Measurements from ENCODE around the gene SLC27A3.
"Not testable (repeated sequence)": the region's sequence is repeated elsewhere in the genome, so short reads cannot be mapped to it uniquely, and the experiment has no call there.

The SLC27A3 gene

GRCh38 chr1:153778824-153779519 is 3.8 kb downstream of the SLC27A3 start:
- Histone ChIP-seq H3K27ac (ENCODE audit: low read length) (no peak overlapping the region), H3K9me3 (replicated peaks; ENCODE audit: insufficient read depth, low read length) (no peaks in the 10 kb centered on the region), H3K9ac (ENCODE audit: low read length) (no peak overlapping the region)

GRCh38 chr1:153779781-153780541 is 4.8 kb downstream of the SLC27A3 start:
- TF ChIP-seq CTCF (IDR thresholded peaks at IDR 0.05; ENCODE audit: low read length) (0 out of 2 replicates have a peak, but pooled peaks have one; percentile 2), EZH2phosphoT487 (IDR thresholded peaks at IDR 0.05; ENCODE audit: low read length) (no peak)
- H3K4me2 ChIP-seq (ENCODE audit: low read depth, low read length), result no peak overlapping the region
- peaks cover 18% of the 10 kb centered on the region for H3K4me1 ChIP-seq (ENCODE audit: low read length)
- H3K27me3 ChIP-seq (replicated peaks; ENCODE audit: insufficient read depth, low read length), result no peaks in the 10 kb centered on the region
- H3K27ac ChIP-seq (ENCODE audit: low read length), result no peak overlapping the region
- H3F3A ChIP-seq (ENCODE audit: insufficient read depth, low read length), result peaks cover 12% of the 10 kb centered on the region
- no peaks in the 10 kb centered on the region for H3K9me3 ChIP-seq (replicated peaks; ENCODE audit: insufficient read depth, low read length)
- H4K20me1 ChIP-seq (ENCODE audit: insufficient read depth, low read length), result no peaks in the 10 kb centered on the region
- no peak overlapping the region for H2AFZ ChIP-seq (ENCODE audit: low read length)
- H3K9ac ChIP-seq (ENCODE audit: low read length), result no peak overlapping the region
- no peaks in the 10 kb centered on the region for H3K36me3 ChIP-seq (replicated peaks; ENCODE audit: insufficient read depth, low read length)
- H3K79me2 ChIP-seq (ENCODE audit: low read length), result no peaks in the 10 kb centered on the region
- peak; percentile 22 for DNase-seq
- no peak overlapping the region for H3K4me3 ChIP-seq (ENCODE audit: low read length)
- H3K9me2 ChIP-seq (replicated peaks; ENCODE audit: insufficient read depth, low read length), result no peaks in the 10 kb centered on the region

More at GRCh38 chr1:153778824-153779519, 3.8 kb downstream of the SLC27A3 start:
- no peak for DNase-seq
- H3K4me3 ChIP-seq (ENCODE audit: low read length), result no peak overlapping the region
- no peaks in the 10 kb centered on the region for H3K9me2 ChIP-seq (replicated peaks; ENCODE audit: insufficient read depth, low read length)
- H3K36me3 ChIP-seq (replicated peaks; ENCODE audit: insufficient read depth, low read length), result no peaks in the 10 kb centered on the region
- peaks cover 18% of the 10 kb centered on the region for H3F3A ChIP-seq (ENCODE audit: insufficient read depth, low read length)
- no peak overlapping the region for H3K4me2 ChIP-seq (ENCODE audit: low read depth, low read length)
- no peaks in the 10 kb centered on the region for H3K27me3 ChIP-seq (replicated peaks; ENCODE audit: insufficient read depth, low read length)
- no peaks in the 10 kb centered on the region for H3K79me2 ChIP-seq (ENCODE audit: low read length)
- H2AFZ ChIP-seq (ENCODE audit: low read length), result no peak overlapping the region
- H4K20me1 ChIP-seq (ENCODE audit: insufficient read depth, low read length), result no peaks in the 10 kb centered on the region
- TF ChIP-seq CTCF (IDR thresholded peaks at IDR 0.05; ENCODE audit: low read length) (no peak), EZH2phosphoT487 (IDR thresholded peaks at IDR 0.05; ENCODE audit: low read length) (no peak), EZH2 (optimal IDR thresholded peaks at IDR 0.05; ENCODE audit: low read depth, low read length) (no peak)
- peaks cover 18% of the 10 kb centered on the region for H3K4me1 ChIP-seq (ENCODE audit: low read length)

DNA sequence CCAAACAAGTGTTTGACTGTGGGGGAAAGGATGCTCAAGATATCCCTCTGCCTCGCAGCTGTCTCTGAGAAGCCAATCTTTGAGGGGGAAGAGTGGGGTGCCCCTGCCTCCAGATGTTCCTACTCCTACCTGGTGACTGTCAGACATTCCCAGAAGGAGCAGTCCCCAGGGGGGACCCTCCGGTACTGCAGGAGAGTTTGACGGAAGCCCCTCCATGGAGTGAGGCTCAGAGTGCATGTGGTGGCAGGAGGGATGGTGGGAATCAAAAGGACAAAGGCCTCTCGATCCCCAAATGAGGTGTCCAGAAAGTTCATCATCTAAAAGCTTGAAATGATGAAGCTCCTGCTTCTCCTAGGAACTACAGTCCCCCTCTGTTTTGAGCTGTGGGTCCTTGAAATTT is 5.3 kb downstream of the SLC27A3 start:
- no peaks in the 10 kb centered on the region for H4K20me1 ChIP-seq (ENCODE audit: insufficient read depth, low read length)
- H3K4me3 ChIP-seq (ENCODE audit: low read length), result no peak overlapping the region
- H3K27ac ChIP-seq (ENCODE audit: low read length), result no peak overlapping the region
- H3K4me2 ChIP-seq (ENCODE audit: low read depth, low read length), result no peak overlapping the region
- no peaks in the 10 kb centered on the region for H3K79me2 ChIP-seq (ENCODE audit: low read length)
- H3F3A ChIP-seq (ENCODE audit: insufficient read depth, low read length), result peaks cover 12% of the 10 kb centered on the region
- no peak for TF ChIP-seq EZH2 (optimal IDR thresholded peaks at IDR 0.05; ENCODE audit: low read depth, low read length)
- TF ChIP-seq EZH2phosphoT487 (IDR thresholded peaks at IDR 0.05; ENCODE audit: low read length), result no peak
- no peak for TF ChIP-seq CTCF (IDR thresholded peaks at IDR 0.05; ENCODE audit: low read length)
- peaks cover 18% of the 10 kb centered on the region for H3K4me1 ChIP-seq (ENCODE audit: low read length)
- H2AFZ ChIP-seq (ENCODE audit: low read length), result no peak overlapping the region
- no peaks in the 10 kb centered on the region for H3K9me2 ChIP-seq (replicated peaks; ENCODE audit: insufficient read depth, low read length)
- no peaks in the 10 kb centered on the region for H3K36me3 ChIP-seq (replicated peaks; ENCODE audit: insufficient read depth, low read length)
- no peak for DNase-seq
- no peaks in the 10 kb centered on the region for H3K9me3 ChIP-seq (replicated peaks; ENCODE audit: insufficient read depth, low read length)
- H3K9ac ChIP-seq (ENCODE audit: low read length), result no peak overlapping the region
- H3K27me3 ChIP-seq (replicated peaks; ENCODE audit: insufficient read depth, low read length), result no peaks in the 10 kb centered on the region

- Histone ChIP-seq H3F3A (ENCODE audit: insufficient read depth, low read length) (peaks cover 11% of the 10 kb centered on the region; the same call in 1 of the 2 replicates), H2AFZ (ENCODE audit: low read length) (peak overlapping the region; percentile 90; the same call in 1 of the 2 replicates), H3K4me1 (ENCODE audit: low read length) (peaks cover 14% of the 10 kb centered on the region), H3K27ac (ENCODE audit: low read length) (peak overlapping the region; percentile 84; the same call in 1 of the 2 replicates), H3K4me3 (ENCODE audit: low read length) (peak overlapping the region; percentile 69), H3K9ac (ENCODE audit: low read length) (peak overlapping the region; percentile 92; the same call in 1 of the 2 replicates), H3K4me2 (ENCODE audit: low read depth, low read length) (peak overlapping the region; percentile 68)
- H3K36me3 ChIP-seq (replicated peaks; ENCODE audit: insufficient read depth, low read length); H3K79me2 ChIP-seq (ENCODE audit: low read length); DNase-seq; H3K9me3 ChIP-seq (replicated peaks; ENCODE audit: insufficient read depth, low read length); H4K20me1 ChIP-seq (ENCODE audit: insufficient read depth, low read length); H3K27me3 ChIP-seq (replicated peaks; ENCODE audit: insufficient read depth, low read length); H3K9me2 ChIP-seq (replicated peaks; ENCODE audit: insufficient read depth, low read length): not testable (repeated sequence)
Measured at GRCh38 chr1:153782648-153783047, 7.4 kb downstream of the SLC27A3 start.

Measured in MM.1S (cell line).